ENCODE data around the gene ST8SIA5.
A peak's percentile ranks its signal among the peaks of the same experiment; 100 is the strongest.

Gene ST8SIA5

DNA sequence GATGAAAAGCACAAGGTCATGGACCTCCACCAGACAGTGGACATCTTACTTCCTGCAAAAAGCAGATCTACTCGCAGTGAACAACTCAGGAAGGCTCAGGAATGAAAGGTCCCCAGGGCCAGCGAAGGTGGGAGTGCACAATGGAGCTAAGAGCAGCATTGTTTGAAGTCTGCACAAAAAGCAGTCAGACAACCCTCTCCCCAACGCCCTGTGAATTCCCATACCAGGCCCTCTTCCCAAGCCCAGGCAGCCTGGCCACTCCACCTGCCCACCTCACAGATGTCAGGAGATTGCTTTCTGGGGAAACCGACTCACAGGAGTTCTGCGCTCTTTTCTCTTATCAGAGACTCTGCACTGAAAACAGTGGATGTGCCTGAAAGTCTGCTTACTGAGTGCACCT lies 34.8 kb downstream of the ST8SIA5 start:
- DNase-seq (ENCODE audit: low read depth): no peak
- no peak overlapping the region for H3K4me3 ChIP-seq (ENCODE audit: low read depth, low read length)
- TF ChIP-seq, protein P1, sequence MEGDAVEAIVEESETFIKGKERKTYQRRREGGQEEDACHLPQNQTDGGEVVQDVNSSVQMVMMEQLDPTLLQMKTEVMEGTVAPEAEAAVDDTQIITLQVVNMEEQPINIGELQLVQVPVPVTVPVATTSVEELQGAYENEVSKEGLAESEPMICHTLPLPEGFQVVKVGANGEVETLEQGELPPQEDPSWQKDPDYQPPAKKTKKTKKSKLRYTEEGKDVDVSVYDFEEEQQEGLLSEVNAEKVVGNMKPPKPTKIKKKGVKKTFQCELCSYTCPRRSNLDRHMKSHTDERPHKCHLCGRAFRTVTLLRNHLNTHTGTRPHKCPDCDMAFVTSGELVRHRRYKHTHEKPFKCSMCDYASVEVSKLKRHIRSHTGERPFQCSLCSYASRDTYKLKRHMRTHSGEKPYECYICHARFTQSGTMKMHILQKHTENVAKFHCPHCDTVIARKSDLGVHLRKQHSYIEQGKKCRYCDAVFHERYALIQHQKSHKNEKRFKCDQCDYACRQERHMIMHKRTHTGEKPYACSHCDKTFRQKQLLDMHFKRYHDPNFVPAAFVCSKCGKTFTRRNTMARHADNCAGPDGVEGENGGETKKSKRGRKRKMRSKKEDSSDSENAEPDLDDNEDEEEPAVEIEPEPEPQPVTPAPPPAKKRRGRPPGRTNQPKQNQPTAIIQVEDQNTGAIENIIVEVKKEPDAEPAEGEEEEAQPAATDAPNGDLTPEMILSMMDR (conservative IDR thresholded peaks at IDR 0.05; ENCODE audit: low read depth, low read length): no peak

DNA sequence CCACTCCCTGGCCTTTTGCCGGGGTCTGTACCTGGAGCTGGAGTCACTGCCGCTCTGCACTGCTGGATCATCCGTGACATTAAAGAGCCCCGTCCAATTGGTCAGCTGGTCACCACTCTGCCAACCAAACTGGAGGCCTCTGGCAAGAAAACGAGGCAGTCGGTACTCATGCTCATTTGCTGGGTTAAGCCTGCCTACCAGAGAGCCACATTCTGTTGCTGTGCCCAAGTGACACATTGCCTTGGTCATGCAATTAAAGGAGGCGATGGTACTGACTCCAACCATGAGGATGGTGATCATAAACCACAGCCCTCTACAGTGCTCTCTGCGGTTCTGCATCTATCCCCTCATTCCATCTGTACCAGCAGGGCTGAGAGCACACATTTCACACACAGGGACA lies 35.5 kb downstream of the ST8SIA5 start:
- H3K4me3 ChIP-seq (ENCODE audit: low read depth, low read length): no peak overlapping the region
- no peak for DNase-seq (ENCODE audit: low read depth)
- TF ChIP-seq, protein P1 (conservative IDR thresholded peaks at IDR 0.05; ENCODE audit: low read depth, low read length): no peak

DNA sequence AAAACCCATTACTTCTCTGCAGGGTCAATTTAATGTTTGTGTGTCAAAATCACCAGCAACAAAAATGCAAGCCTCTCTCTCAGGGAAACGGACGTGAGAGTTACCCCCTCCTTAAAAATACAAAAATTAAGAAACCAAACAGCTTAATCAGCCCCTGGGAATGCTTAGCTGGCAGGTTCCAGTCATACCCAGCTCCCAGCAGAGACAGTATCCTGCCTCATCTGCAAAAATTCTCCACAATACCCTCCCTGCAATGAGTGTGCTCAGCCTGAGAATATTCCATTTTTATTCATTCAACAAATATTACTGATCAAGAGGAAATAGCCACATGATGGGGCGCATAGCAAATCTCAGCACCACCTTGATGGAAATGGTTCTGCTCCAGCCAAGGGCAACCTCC lies 36.3 kb downstream of the ST8SIA5 start:
- no peak overlapping the region for H3K4me3 ChIP-seq (ENCODE audit: low read depth, low read length)
- DNase-seq (ENCODE audit: low read depth): no peak
- TF ChIP-seq, protein P1 (conservative IDR thresholded peaks at IDR 0.05; ENCODE audit: low read depth, low read length): no peak

DNA sequence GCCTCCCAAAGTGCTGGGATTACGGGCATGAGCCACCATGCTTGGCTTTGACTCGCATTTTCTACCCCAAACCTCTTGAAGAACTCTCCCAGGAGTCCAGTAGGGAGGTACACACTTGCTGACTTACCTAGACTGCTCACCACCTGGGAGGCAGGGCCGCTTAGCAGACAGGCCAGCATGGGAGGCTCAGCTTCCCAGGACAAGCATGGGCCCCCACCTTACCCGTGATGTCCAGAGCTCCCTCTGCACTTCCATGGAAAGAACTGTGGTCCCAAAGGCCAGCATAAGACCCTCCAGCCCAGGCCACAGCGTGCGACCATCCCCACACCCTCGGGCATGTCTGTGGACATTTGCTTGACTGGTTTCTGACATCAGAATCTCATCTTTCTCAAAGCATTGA lies 36.8 kb downstream of the ST8SIA5 start:
- TF ChIP-seq, protein P1 (conservative IDR thresholded peaks at IDR 0.05; ENCODE audit: low read depth, low read length): no peak
- DNase-seq (ENCODE audit: low read depth): no peak
- no peak overlapping the region for H3K4me3 ChIP-seq (ENCODE audit: low read depth, low read length)

DNA sequence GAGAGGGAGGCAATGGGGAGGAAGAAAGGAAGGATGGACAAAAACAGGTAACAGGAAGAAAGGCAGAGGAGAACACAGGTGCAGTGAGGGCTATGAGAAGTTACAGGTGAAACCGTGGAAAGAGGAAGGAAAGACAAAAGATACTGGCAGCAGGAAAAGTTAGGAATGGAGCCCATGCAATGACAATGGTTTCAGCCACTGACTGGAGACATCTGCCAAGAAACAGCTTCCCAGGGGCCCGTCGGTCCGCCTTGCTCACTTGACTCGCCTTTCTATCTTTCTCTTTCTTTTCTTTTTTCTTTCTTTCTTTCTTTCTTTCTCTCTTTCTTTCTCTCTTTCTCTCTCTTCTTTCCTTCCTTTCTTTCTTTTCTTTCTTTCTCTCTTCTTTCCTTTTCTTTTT lies 37.5 kb downstream of the ST8SIA5 start:
- H3K4me3 ChIP-seq (ENCODE audit: low read depth, low read length): no peak overlapping the region
- DNase-seq (ENCODE audit: low read depth): no peak
- TF ChIP-seq, protein P1 (conservative IDR thresholded peaks at IDR 0.05; ENCODE audit: low read depth, low read length): no peak

DNA sequence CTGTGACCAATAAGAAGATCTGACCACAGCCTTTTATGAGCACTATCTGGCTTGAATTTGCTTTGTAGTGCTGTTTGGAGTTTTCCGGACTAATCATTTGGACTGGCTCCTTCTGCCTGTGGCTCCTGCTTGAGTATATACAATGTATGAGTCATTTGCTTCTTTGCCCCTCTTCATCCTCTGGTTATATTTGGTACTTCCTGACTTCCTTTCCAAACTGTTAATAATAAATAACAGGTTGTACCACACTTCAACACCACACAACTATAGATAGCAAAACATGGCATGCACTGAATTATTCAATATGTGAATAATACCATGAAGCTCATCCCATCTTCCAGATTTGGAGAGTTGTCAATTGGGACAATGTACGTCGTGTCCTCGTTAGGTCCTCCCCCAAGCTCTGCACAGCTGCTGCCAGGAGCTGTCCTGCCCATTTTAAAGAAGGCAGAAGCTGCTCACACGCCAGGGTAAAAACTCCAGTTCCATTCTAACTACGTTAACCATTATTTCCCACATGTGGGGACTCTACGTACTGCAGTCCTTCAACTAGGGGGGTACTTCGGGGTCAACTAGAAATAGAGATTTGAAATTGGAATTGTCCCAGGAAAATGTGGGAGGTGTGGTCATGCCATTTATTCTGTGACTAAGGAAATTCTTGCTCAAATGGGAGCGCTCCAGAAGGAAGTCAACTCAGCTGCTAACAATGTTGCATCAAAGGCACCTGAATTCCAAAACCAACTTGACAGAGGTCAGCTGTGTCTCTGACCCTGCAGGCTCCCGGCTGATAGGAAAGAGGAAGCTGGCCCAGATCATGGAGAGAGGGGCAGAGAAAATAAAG lies 38.1 kb downstream of the ST8SIA5 start:
- H3K4me3 ChIP-seq (ENCODE audit: low read depth, low read length): no peak overlapping the region
- TF ChIP-seq, protein P1 (conservative IDR thresholded peaks at IDR 0.05; ENCODE audit: low read depth, low read length): no peak
- DNase-seq (ENCODE audit: low read depth): peak; percentile 5

DNA sequence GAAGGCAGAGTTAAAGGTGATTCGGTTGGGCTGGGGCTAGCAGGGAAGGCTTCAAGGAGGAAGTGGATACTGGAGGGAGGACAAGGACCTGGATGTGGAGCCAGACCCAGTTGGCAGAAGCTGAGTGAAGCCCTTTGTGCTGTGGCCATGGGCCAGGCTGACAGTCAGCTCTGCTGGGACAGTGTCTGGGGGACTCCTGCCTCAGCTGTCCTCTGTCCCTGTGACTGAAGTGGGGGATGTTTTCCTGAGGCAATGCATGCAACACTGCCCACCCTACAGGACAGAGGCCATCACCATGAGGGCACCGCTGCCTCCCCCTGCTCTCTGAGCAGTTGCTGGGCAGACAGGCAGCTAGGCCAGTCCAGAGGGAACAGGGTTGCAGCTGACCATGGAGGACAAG lies 40.0 kb downstream of the ST8SIA5 start:
- DNase-seq (ENCODE audit: low read depth): no peak
- TF ChIP-seq, protein P1 (conservative IDR thresholded peaks at IDR 0.05; ENCODE audit: low read depth, low read length): no peak
- no peak overlapping the region for H3K4me3 ChIP-seq (ENCODE audit: low read depth, low read length)

All from choroid plexus epithelial cell (primary cell).